WTC11 (cell line): ENCODE measurements around the gene BICC1.

ENCODE experiments used
- CTCF ChIP-seq: fragments of 200-600 bp; IDR thresholded peaks from 2 replicates; pipeline ENCODE4 v1.8.0; 2022; ENCODE audit warnings: antibody characterized with exemption
- ELF4 ChIP-seq: sonication (generic); formaldehyde crosslinking; IDR thresholded peaks from 2 replicates; pipeline ENCODE4 v1.8.1; 2022; ENCODE audit warnings: low read depth, mild to moderate bottlenecking, moderate library complexity, missing genetic modification reagents
- ESRRA ChIP-seq: sonication (generic); formaldehyde crosslinking; IDR thresholded peaks from 2 replicates; pipeline ENCODE4 v1.8.1; 2022; ENCODE audit warnings: mild to moderate bottlenecking, missing genetic modification reagents, borderline replicate concordance
- ZNF121 ChIP-seq: sonication (generic); formaldehyde crosslinking; IDR thresholded peaks from 2 replicates; pipeline ENCODE4 v1.8.0; 2023; ENCODE audit warnings: missing genetic modification reagents
- ZNF281 ChIP-seq: sonication (generic); formaldehyde crosslinking; IDR thresholded peaks from 2 replicates; pipeline ENCODE4 v1.8.0; 2023; ENCODE audit warnings: mild to moderate bottlenecking, missing genetic modification reagents
- TF ChIP-seq, protein P1 (sequence below): sonication (generic); formaldehyde crosslinking; IDR thresholded peaks from 2 replicates; pipeline ENCODE4 v1.8.1; 2022; ENCODE audit warnings: missing genetic modification reagents, borderline replicate concordance

GRCh38 chr10:58516119-58516518 is 3.4 kb downstream of the BICC1 start:
- TF ChIP-seq, protein P1, sequence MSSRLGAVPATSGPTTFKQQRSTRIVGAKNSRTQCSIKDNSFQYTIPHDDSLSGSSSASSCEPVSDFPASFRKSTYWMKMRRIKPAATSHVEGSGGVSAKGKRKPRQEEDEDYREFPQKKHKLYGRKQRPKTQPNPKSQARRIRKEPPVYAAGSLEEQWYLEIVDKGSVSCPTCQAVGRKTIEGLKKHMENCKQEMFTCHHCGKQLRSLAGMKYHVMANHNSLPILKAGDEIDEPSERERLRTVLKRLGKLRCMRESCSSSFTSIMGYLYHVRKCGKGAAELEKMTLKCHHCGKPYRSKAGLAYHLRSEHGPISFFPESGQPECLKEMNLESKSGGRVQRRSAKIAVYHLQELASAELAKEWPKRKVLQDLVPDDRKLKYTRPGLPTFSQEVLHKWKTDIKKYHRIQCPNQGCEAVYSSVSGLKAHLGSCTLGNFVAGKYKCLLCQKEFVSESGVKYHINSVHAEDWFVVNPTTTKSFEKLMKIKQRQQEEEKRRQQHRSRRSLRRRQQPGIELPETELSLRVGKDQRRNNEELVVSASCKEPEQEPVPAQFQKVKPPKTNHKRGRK (CRISPR knock-in tag), result no peak
- TF ChIP-seq CTCF (no peak), ZNF121 (CRISPR knock-in tag) (no peak), ZNF281 (CRISPR knock-in tag) (no peak), ESRRA (CRISPR knock-in tag) (no peak), ELF4 (CRISPR knock-in tag) (no peak)
